SK-N-SH (cell line): ENCODE measurements around the gene ARID1B. TPM values are rescaled to one million over a fixed set of nuclear protein-coding genes. Genes with fewer than 3 reads are reported as not detected.

ENCODE experiments used
- CTCF ChIA-PET: fragments of 300-600, 350-600 bp; formaldehyde crosslinking; extraction: SDS; loops from one replicate; lab custom pipeline; 2021; lab: Yijun Ruan, JAX
- POLR2A ChIA-PET: fragments of 350-600 bp; sonication (Branson Sonifier 250); formaldehyde crosslinking; extraction: SDS; loops from one replicate; lab custom pipeline; 2020; ENCODE audit warnings: antibody characterized with exemption, inconsistent platforms; lab: Yijun Ruan, JAX
- DNase-seq: peaks from one replicate; pipeline ENCODE4 v3.0.0; 2012
- H2AFZ ChIP-seq: fragments of 200-600 bp; sonication (generic); 2 replicates; pipeline ENCODE4 v1.8.1; 2016; ENCODE audit warnings: antibody characterized with exemption, mild to moderate bottlenecking, low read depth
- H3F3A ChIP-seq: fragments of 200-600 bp; sonication (generic); replicated peaks from 2 replicates; pipeline ENCODE3; 2016; ENCODE audit warnings: antibody characterized with exemption, mild to moderate bottlenecking; ENCODE audit not compliant: insufficient read depth
- H3K27ac ChIP-seq, 2 experiments: fragments of 200-500 bp in 1 of 2; fragments of 200-600 bp in 1 of 2; sonication (Bioruptor generic) in 1 of 2; sonication (generic), shearing (Covaris generic) in 1 of 2; 2 replicates each; pipeline versions ENCODE4 v1.5.1 to v1.6.1; 2014 to 2016; ENCODE audit warnings: low read depth in 2 of 2, inconsistent platforms in 1 of 2, low read length in 1 of 2, mild to moderate bottlenecking in 1 of 2, mixed read lengths in 1 of 2
- H3K27me3 ChIP-seq: fragments of 200-600 bp; sonication (generic), shearing (Covaris generic); 2 replicates; pipeline ENCODE4 v1.6.1; 2016; ENCODE audit warnings: mixed run types; ENCODE audit not compliant: insufficient read depth
- H3K36me3 ChIP-seq, 2 experiments: fragments of 200-500 bp in 1 of 2; fragments of 200-600 bp in 1 of 2; sonication (Bioruptor generic) in 1 of 2; sonication (generic) in 1 of 2; replicated peaks in 1 of 2; 2 replicates each; pipeline versions ENCODE3 to v1.5.1; 2014 to 2016; ENCODE audit warnings: low read length in 1 of 2, mild to moderate bottlenecking in 1 of 2; ENCODE audit not compliant: insufficient read depth in 2 of 2, control insufficient read depth in 1 of 2
- H3K4me1 ChIP-seq, 2 experiments: fragments of 200-500 bp in 1 of 2; fragments of 200-600 bp in 1 of 2; sonication (Bioruptor generic) in 1 of 2; sonication (generic), shearing (Covaris generic) in 1 of 2; 2 replicates each; pipeline versions ENCODE4 v1.5.1 to v1.6.1; 2014 to 2016; ENCODE audit warnings: low read depth in 1 of 2, low read length in 1 of 2, mixed run types in 1 of 2; ENCODE audit not compliant: insufficient read depth in 2 of 2, control insufficient read depth in 1 of 2
- H3K4me2 ChIP-seq: fragments of 200-600 bp; sonication (generic), shearing (Covaris generic); 2 replicates; pipeline ENCODE4 v1.6.1; 2017; ENCODE audit warnings: mixed run types
- H3K4me3 ChIP-seq, 2 experiments: fragments of 200-500 bp in 1 of 2; fragments of 200-600 bp in 1 of 2; sonication (Bioruptor generic) in 1 of 2; sonication (generic), shearing (Covaris generic) in 1 of 2; 2 replicates each; pipeline versions ENCODE4 v1.5.1 to v1.8.1; 2014 to 2016; ENCODE audit warnings: low read depth in 2 of 2, inconsistent platforms in 1 of 2, low read length in 1 of 2, mild to moderate bottlenecking in 1 of 2, mixed read lengths in 1 of 2, moderate library complexity in 1 of 2
- H3K79me2 ChIP-seq: fragments of 200-600 bp; sonication (generic); 2 replicates; pipeline ENCODE4 v1.8.1; 2017; ENCODE audit warnings: mild to moderate bottlenecking; ENCODE audit not compliant: insufficient read depth
- H3K9ac ChIP-seq: fragments of 200-600 bp; sonication (generic); 2 replicates; pipeline ENCODE4 v1.6.1; 2017; ENCODE audit warnings: mixed run types
- H3K9me2 ChIP-seq: fragments of 200-600 bp; sonication (generic); 2 replicates; pipeline ENCODE4 v1.6.1; 2017; ENCODE audit warnings: mixed run types
- H3K9me3 ChIP-seq: fragments of 200-600 bp; sonication (generic); 2 replicates; pipeline ENCODE4 v1.6.1; 2017; ENCODE audit warnings: mixed run types, mild to moderate bottlenecking, moderate library complexity
- H4K20me1 ChIP-seq: fragments of 200-600 bp; sonication (generic); 2 replicates; pipeline ENCODE4 v1.6.1; 2017; ENCODE audit warnings: mild to moderate bottlenecking, mixed run types; ENCODE audit not compliant: insufficient read depth
- FOXJ3 ChIP-seq: sonication (generic); formaldehyde crosslinking; IDR thresholded peaks from 2 replicates; pipeline ENCODE4 v1.5.1; 2020; ENCODE audit warnings: mild to moderate bottlenecking, missing genetic modification reagents
- GATA2 ChIP-seq: sonication (generic); formaldehyde crosslinking; IDR thresholded peaks from 2 replicates; pipeline ENCODE4 v1.5.0; 2020; ENCODE audit warnings: mild to moderate bottlenecking, missing genetic modification reagents
- IRF3 ChIP-seq: fragments of 150-350 bp; IDR thresholded peaks from 2 replicates; pipeline ENCODE4 v1.6.1; 2016; ENCODE audit warnings: mild to moderate bottlenecking, low read depth, low read length
- MEF2A ChIP-seq: IDR thresholded peaks from 2 replicates; pipeline ENCODE4 v1.4.0; 2012; ENCODE audit warnings: low read depth, borderline replicate concordance
- MXI1 ChIP-seq: IDR thresholded peaks from 2 replicates; pipeline ENCODE4 v1.6.1; 2012; ENCODE audit warnings: mild to moderate bottlenecking, low read depth, low read length, improper control_type of control experiment
- NRF1 ChIP-seq: IDR thresholded peaks from 2 replicates; pipeline ENCODE4 v1.6.1; 2012; ENCODE audit warnings: low read depth, mild to moderate bottlenecking, low read length
- PBX3 ChIP-seq: IDR thresholded peaks from 2 replicates; pipeline ENCODE4; 2012
- REST ChIP-seq: IDR thresholded peaks from 2 replicates; pipeline ENCODE4 v1.6.1; 2012; ENCODE audit warnings: mild to moderate bottlenecking, low read depth, low read length, moderate library complexity
- RFX5 ChIP-seq: IDR thresholded peaks from 2 replicates; pipeline ENCODE4 v1.6.1; 2012; ENCODE audit warnings: mild to moderate bottlenecking, improper control_type of control experiment, low read length
- RXRA ChIP-seq: IDR thresholded peaks from 2 replicates; pipeline ENCODE4 v1.4.0; 2012; ENCODE audit warnings: low read depth, mild to moderate bottlenecking, borderline replicate concordance
- SIN3A ChIP-seq: IDR thresholded peaks from 2 replicates; pipeline ENCODE4 v1.6.1; 2012; ENCODE audit warnings: low read depth, mild to moderate bottlenecking, low read length, moderate library complexity, borderline replicate concordance
- SMC3 ChIP-seq: IDR thresholded peaks from 2 replicates; pipeline ENCODE4 v1.6.1; 2012; ENCODE audit warnings: low read depth, low read length, improper control_type of control experiment
- TEAD4 ChIP-seq: IDR thresholded peaks from 2 replicates; pipeline ENCODE4 v1.4.0; 2012; ENCODE audit warnings: mild to moderate bottlenecking, borderline replicate concordance; ENCODE audit not compliant: insufficient read depth
- USF1 ChIP-seq: IDR thresholded peaks from 2 replicates; pipeline ENCODE4 v1.4.0; 2012; ENCODE audit warnings: low read depth, borderline replicate concordance
- USF2 ChIP-seq: fragments of 150-350 bp; IDR thresholded peaks from 2 replicates; pipeline ENCODE4 v1.6.1; 2017; ENCODE audit warnings: antibody characterized with exemption, low read length, low read depth, borderline replicate concordance
- YY1 ChIP-seq: IDR thresholded peaks from 2 replicates; pipeline ENCODE4 v1.4.0; 2012; ENCODE audit warnings: low read depth, mild to moderate bottlenecking
- ZBTB33 ChIP-seq: IDR thresholded peaks from 2 replicates; pipeline ENCODE4 v1.4.0; 2012; ENCODE audit warnings: low read depth, borderline replicate concordance
- WGBS: methylation state at CpG from one replicate; pipeline ENCODE4 v1.1.6; 2017; ENCODE audit warnings: low lambda C conversion rate; 5-methylcytosine and 5-hydroxymethylcytosine counted together
- polyA plus RNA-seq, 3 experiments: library from polyadenylated mRNA; depleted of rRNA; stranded (reverse); fragments of >200 nt; gene quantifications; 2 replicates each; pipeline ENCODE4 v1.2.3, GENCODE V29; 2012

ARID1B gene
- polyA plus RNA-seq, 1 of the 3 experiments (the other 2 are of a cell fraction), result 13.6 TPM

GRCh38 chr6:156747715-156748114 is 29.5 kb upstream of the ARID1B start:
- Histone ChIP-seq H3K9me3 (no peaks in the 10 kb centered on the region), H3K27ac (no peak overlapping the region)
- 75% methylated on average over 3 of the region's 3 CpGs for WGBS

More at GRCh38 chr6:156747715-156748114, 29.5 kb upstream of the ARID1B start:
- H3K36me3 ChIP-seq, result no peaks in the 10 kb centered on the region
- H3K4me3 ChIP-seq, result no peak overlapping the region
- H3F3A ChIP-seq, result no peaks in the 10 kb centered on the region
- no peaks in the 10 kb centered on the region for H4K20me1 ChIP-seq
- no peaks in the 10 kb centered on the region for H3K79me2 ChIP-seq
- no peaks in the 10 kb centered on the region for H3K4me1 ChIP-seq
- H2AFZ ChIP-seq, result no peak overlapping the region
- no peak for DNase-seq
- ChIA-PET POLR2A (no interaction called here), CTCF (no interaction called here)
- no peaks in the 10 kb centered on the region for H3K27me3 ChIP-seq
- no peak overlapping the region for H3K9ac ChIP-seq
- H3K9me2 ChIP-seq, result no peaks in the 10 kb centered on the region
- TF ChIP-seq TEAD4 (no peak), IRF3 (no peak), MEF2A (no peak), RFX5 (no peak), MXI1 (no peak), REST (no peak), USF1 (no peak), SIN3A (no peak), YY1 (no peak), PBX3 (no peak), FOXJ3 (CRISPR knock-in tag) (no peak), USF2 (no peak), SMC3 (no peak), NRF1 (no peak), ZBTB33 (no peak), RXRA (no peak), GATA2 (CRISPR knock-in tag) (no peak)
- TF ChIP-seq, all 33 proteins: peak for 0
- H3K4me2 ChIP-seq, result no peak overlapping the region
